HCT116 (cell line): Measurements from ENCODE around the gene PGLYRP3. TPM values are rescaled to one million over a fixed set of nuclear protein-coding genes. Genes with fewer than 3 reads are reported as not detected.

Experiments
- ATAC-seq: fragments of 200-7000 bp; cut with Tn5 transposase; 2 replicates; pipeline ENCODE4 v1.9.1; 2020; ENCODE audit warnings: mild to moderate bottlenecking, moderate library complexity
- BruUV-seq: library from RNA; stranded (reverse); fragments of 400-500 nt; replicated peaks from 2 replicates; lab custom pipeline; 2021; lab: Mats Ljungman, UMichigan
- CTCF ChIA-PET: fragments of 300-600 bp; sonication (Branson Sonifier 250); formaldehyde crosslinking; loops from one replicate; lab custom pipeline; 2021; ENCODE audit warnings: antibody characterized with exemption; lab: Charles Lee
- POLR2A ChIA-PET: fragments of 300-600, 350-600 bp; sonication (Branson Sonifier 250); formaldehyde crosslinking; loops from one replicate; lab custom pipeline; 2021; ENCODE audit warnings: antibody characterized with exemption; lab: Charles Lee
- RAD21 ChIA-PET, 2 experiments: fragments of 300-600 bp; sonication (Branson Sonifier 250); formaldehyde crosslinking; loops; one replicate each; lab custom pipeline; 2023; ENCODE audit warnings: low total read pairs in 2 of 2; ENCODE audit not compliant: uncharacterized antibody in 2 of 2, unreplicated experiment in 2 of 2, low non-redundant PET in 1 of 2; lab: Charles Lee
- DNase-seq: peaks from one replicate; pipeline ENCODE4 v3.0.0-alpha.2; 2010; ENCODE audit warnings: low read depth, low spot score
- H2AFZ ChIP-seq: fragments of 200-600 bp; shearing (Covaris generic), sonication (generic); 2 replicates; pipeline ENCODE4 v1.6.1; 2017; ENCODE audit warnings: low read depth, mixed run types, mixed read lengths, antibody characterized with exemption, low read length; ENCODE audit not compliant: poor library complexity, severe bottlenecking
- H3K27ac ChIP-seq: 2 replicates; pipeline ENCODE4 v1.5.1; 2012; ENCODE audit warnings: low read depth, low read length
- H3K27me3 ChIP-seq: fragments of 200-600 bp; sonication (generic); 2 replicates; pipeline ENCODE4 v1.6.1; 2016; ENCODE audit warnings: mixed run types, low read length, mixed read lengths; ENCODE audit not compliant: insufficient read depth
- H3K36me3 ChIP-seq, 2 experiments: fragments of 200-500 bp in 1 of 2; fragments of 200-600 bp in 1 of 2; sonication (Bioruptor generic) in 1 of 2; sonication (generic) in 1 of 2; 2 replicates each; pipeline versions ENCODE4 v1.5.1 to v1.6.1; 2014 to 2016; ENCODE audit warnings: low read length in 2 of 2, inconsistent platforms in 1 of 2, mixed read lengths in 1 of 2, mixed run types in 1 of 2; ENCODE audit not compliant: insufficient read depth in 2 of 2, control insufficient read depth in 1 of 2
- H3K4me1 ChIP-seq, 2 experiments: fragments of 200-600 bp in 1 of 2; sonication (generic) in 1 of 2; 2 replicates each; pipeline versions ENCODE4 v1.5.1 to v1.6.1; 2012 to 2017; ENCODE audit warnings: low read length in 2 of 2, inconsistent platforms in 1 of 2, mild to moderate bottlenecking in 1 of 2, mixed read lengths in 1 of 2, mixed run types in 1 of 2, moderate library complexity in 1 of 2; ENCODE audit not compliant: insufficient read depth in 2 of 2, control insufficient read depth in 1 of 2
- H3K4me2 ChIP-seq: fragments of 200-600 bp; sonication (generic); 2 replicates; pipeline ENCODE4 v1.6.1; 2017; ENCODE audit warnings: mixed run types, low read length, mixed read lengths
- H3K4me3 ChIP-seq, 2 experiments: fragments of 200-600 bp in 1 of 2; sonication (generic) in 1 of 2; replicated peaks in 1 of 2; 2 replicates each; pipeline ENCODE4 v1.5.1; 2011 to 2016; ENCODE audit warnings: low read length in 2 of 2, control low read depth in 1 of 2, low read depth in 1 of 2, mild to moderate bottlenecking in 1 of 2, mixed read lengths in 1 of 2, mixed run types in 1 of 2
- H3K79me2 ChIP-seq: fragments of 200-600 bp; sonication (generic); 2 replicates; pipeline ENCODE4 v1.6.1; 2017; ENCODE audit warnings: mild to moderate bottlenecking, mixed run types, low read length, moderate library complexity, mixed read lengths; ENCODE audit not compliant: insufficient read depth
- H3K9ac ChIP-seq: fragments of 200-600 bp; sonication (generic); 2 replicates; pipeline ENCODE4 v1.6.1; 2016; ENCODE audit warnings: low read length, mixed read lengths
- H3K9me2 ChIP-seq: fragments of 200-600 bp; sonication (generic), shearing (Covaris generic); 2 replicates; pipeline ENCODE4 v1.6.1; 2017; ENCODE audit warnings: mixed run types, mild to moderate bottlenecking, moderate library complexity; ENCODE audit not compliant: insufficient read depth
- H3K9me3 ChIP-seq, 2 experiments: fragments of 200-500 bp in 1 of 2; fragments of 200-600 bp in 1 of 2; sonication (Bioruptor generic) in 1 of 2; sonication (generic) in 1 of 2; 2 replicates each; pipeline ENCODE4 v1.6.1; 2014 to 2017; ENCODE audit warnings: low read length in 2 of 2, mixed read lengths in 2 of 2, inconsistent platforms in 1 of 2, low read depth in 1 of 2, mild to moderate bottlenecking in 1 of 2, mixed run types in 1 of 2, moderate library complexity in 1 of 2; ENCODE audit not compliant: control insufficient read depth in 1 of 2, insufficient read depth in 1 of 2
- H4K20me1 ChIP-seq: fragments of 200-600 bp; sonication (generic), shearing (Covaris generic); 2 replicates; pipeline ENCODE4 v1.6.1; 2017; ENCODE audit warnings: mixed run types, mild to moderate bottlenecking, moderate library complexity; ENCODE audit not compliant: insufficient read depth
- ATF3 ChIP-seq: IDR thresholded peaks from 2 replicates; pipeline ENCODE4 v1.6.1; 2012
- CBX3 ChIP-seq: IDR thresholded peaks from 2 replicates; pipeline ENCODE4 v1.6.1; 2012; ENCODE audit warnings: low read depth
- EGR1 ChIP-seq: IDR thresholded peaks from 2 replicates; pipeline ENCODE4 v1.6.1; 2012; ENCODE audit warnings: low read depth
- EZH2 ChIP-seq: fragments of 200-600 bp; sonication (generic); IDR thresholded peaks from 2 replicates; pipeline ENCODE4 v1.6.1; 2017; ENCODE audit warnings: antibody characterized with exemption, mixed run types
- EZH2phosphoT487 ChIP-seq: fragments of 200-600 bp; IDR thresholded peaks from 2 replicates; pipeline ENCODE4 v1.6.1; 2018; ENCODE audit warnings: antibody characterized with exemption, borderline replicate concordance
- JUND ChIP-seq: IDR thresholded peaks from 2 replicates; pipeline ENCODE4 v1.6.1; 2012
- POLR2A ChIP-seq: IDR thresholded peaks from 2 replicates; pipeline ENCODE4 v1.7.0; 2011; ENCODE audit warnings: borderline replicate concordance; ENCODE audit not compliant: insufficient read depth, insufficient read length; ENCODE audit errors: extremely low read depth
- POLR2AphosphoS5 ChIP-seq: IDR thresholded peaks from 2 replicates; pipeline ENCODE4 v1.6.1; 2011; ENCODE audit warnings: mild to moderate bottlenecking, low read depth, low read length, moderate library complexity
- RAD21 ChIP-seq: IDR thresholded peaks from 2 replicates; pipeline ENCODE4 v1.6.1; 2012; ENCODE audit warnings: low read depth, mild to moderate bottlenecking
- SP1 ChIP-seq: IDR thresholded peaks from 2 replicates; pipeline ENCODE4 v1.6.1; 2012; ENCODE audit warnings: low read depth
- SRF ChIP-seq: IDR thresholded peaks from 2 replicates; pipeline ENCODE4 v1.6.1; 2012; ENCODE audit warnings: low read depth
- ZFX ChIP-seq: fragments of 450-650 bp; IDR thresholded peaks from 2 replicates; pipeline ENCODE4 v1.6.1; 2017
- intact Hi-C: fragments of 100-400 bp; cut with micrococcal nuclease; formaldehyde crosslinking; loops from 2 replicates; pipeline ENCODE4 v1.10.0; 2022
- total RNA-seq: library from RNA; stranded (reverse); gene quantifications from one replicate; pipeline ENCODE4 v1.2.1, GENCODE V29; 2021; ENCODE audit not compliant: unreplicated experiment
- TF ChIP-seq, protein P1 (sequence below): IDR thresholded peaks from 2 replicates; pipeline ENCODE4 v1.6.1; 2012; ENCODE audit warnings: low read depth

Gene PGLYRP3
- total RNA-seq, 1 experiment from 2014 or later: not detected

- ATAC-seq (no peak), DNase-seq (no peak)
- Histone ChIP-seq H3K9me3 (no peaks in the 10 kb centered on the region), H2AFZ (no peak overlapping the region), H3K4me2 (no peak overlapping the region), H3K4me1 (no peaks in the 10 kb centered on the region), H3K36me3 (no peaks in the 10 kb centered on the region), H3K79me2 (no peaks in the 10 kb centered on the region), H3K4me3 (no peak overlapping the region), H3K9ac (no peak overlapping the region), H3K27ac (no peak overlapping the region), H3K27me3 (peaks cover 25% of the 10 kb centered on the region), H4K20me1 (no peaks in the 10 kb centered on the region), H3K9me2 (no peaks in the 10 kb centered on the region)
- RAD21 ChIA-PET: no interaction called here
- CTCF ChIA-PET: no interaction called here
- TF ChIP-seq, protein P1, sequence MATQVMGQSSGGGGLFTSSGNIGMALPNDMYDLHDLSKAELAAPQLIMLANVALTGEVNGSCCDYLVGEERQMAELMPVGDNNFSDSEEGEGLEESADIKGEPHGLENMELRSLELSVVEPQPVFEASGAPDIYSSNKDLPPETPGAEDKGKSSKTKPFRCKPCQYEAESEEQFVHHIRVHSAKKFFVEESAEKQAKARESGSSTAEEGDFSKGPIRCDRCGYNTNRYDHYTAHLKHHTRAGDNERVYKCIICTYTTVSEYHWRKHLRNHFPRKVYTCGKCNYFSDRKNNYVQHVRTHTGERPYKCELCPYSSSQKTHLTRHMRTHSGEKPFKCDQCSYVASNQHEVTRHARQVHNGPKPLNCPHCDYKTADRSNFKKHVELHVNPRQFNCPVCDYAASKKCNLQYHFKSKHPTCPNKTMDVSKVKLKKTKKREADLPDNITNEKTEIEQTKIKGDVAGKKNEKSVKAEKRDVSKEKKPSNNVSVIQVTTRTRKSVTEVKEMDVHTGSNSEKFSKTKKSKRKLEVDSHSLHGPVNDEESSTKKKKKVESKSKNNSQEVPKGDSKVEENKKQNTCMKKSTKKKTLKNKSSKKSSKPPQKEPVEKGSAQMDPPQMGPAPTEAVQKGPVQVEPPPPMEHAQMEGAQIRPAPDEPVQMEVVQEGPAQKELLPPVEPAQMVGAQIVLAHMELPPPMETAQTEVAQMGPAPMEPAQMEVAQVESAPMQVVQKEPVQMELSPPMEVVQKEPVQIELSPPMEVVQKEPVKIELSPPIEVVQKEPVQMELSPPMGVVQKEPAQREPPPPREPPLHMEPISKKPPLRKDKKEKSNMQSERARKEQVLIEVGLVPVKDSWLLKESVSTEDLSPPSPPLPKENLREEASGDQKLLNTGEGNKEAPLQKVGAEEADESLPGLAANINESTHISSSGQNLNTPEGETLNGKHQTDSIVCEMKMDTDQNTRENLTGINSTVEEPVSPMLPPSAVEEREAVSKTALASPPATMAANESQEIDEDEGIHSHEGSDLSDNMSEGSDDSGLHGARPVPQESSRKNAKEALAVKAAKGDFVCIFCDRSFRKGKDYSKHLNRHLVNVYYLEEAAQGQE: no peak
- TF ChIP-seq EZH2phosphoT487 (no peak), EZH2 (no peak), JUND (no peak)
- POLR2A ChIA-PET: no interaction called here
- intact Hi-C loops: no loop called here
- no TSS peak for BruUV-seq
Observed at GRCh38 chr1:153307221-153307600, 5.5 kb downstream of the PGLYRP3 start.

GRCh38 chr1:153306303-153307220, 6.2 kb downstream of the PGLYRP3 start:
- Histone ChIP-seq H3K4me2 (no peak overlapping the region), H2AFZ (no peak overlapping the region), H3K4me3 (no peak overlapping the region), H3K4me1 (no peaks in the 10 kb centered on the region), H3K79me2 (no peaks in the 10 kb centered on the region), H3K9ac (no peak overlapping the region), H3K9me2 (no peaks in the 10 kb centered on the region), H4K20me1 (no peaks in the 10 kb centered on the region), H3K27me3 (peaks cover 25% of the 10 kb centered on the region), H3K9me3 (no peaks in the 10 kb centered on the region), H3K27ac (no peak overlapping the region), H3K36me3 (no peaks in the 10 kb centered on the region)
- BruUV-seq: no TSS peak
- no peak for TF ChIP-seq CBX3
- TF ChIP-seq, protein P1: no peak
- no peak for TF ChIP-seq ZFX
- TF ChIP-seq EZH2: no peak
- no peak for TF ChIP-seq SP1
- TF ChIP-seq RAD21: no peak
- TF ChIP-seq POLR2A: no peak
- TF ChIP-seq EGR1: no peak
- TF ChIP-seq EZH2phosphoT487: no peak
- TF ChIP-seq POLR2AphosphoS5: no peak
- TF ChIP-seq SRF: no peak
- TF ChIP-seq ATF3: no peak
- intact Hi-C loops: no loop called here
- DNase-seq: no peak
- CTCF ChIA-PET: no interaction called here
- no peak for ATAC-seq
- POLR2A ChIA-PET: no interaction called here
- RAD21 ChIA-PET: no interaction called here
